Fibroblast of skin of left biceps (primary cell): ENCODE measurements around the gene PRR33.
A peak's percentile ranks its signal among the peaks of the same experiment; 100 is the strongest.
"Not testable (repeated sequence)": the region's sequence is repeated elsewhere in the genome, so short reads cannot be mapped to it uniquely, and the experiment has no call there.

Experiments
- DNase-seq, 2 experiments: peaks; one replicate each; pipeline ENCODE4 v3.0.0-alpha.2; 2013; ENCODE audit warnings: low read depth in 2 of 2

The PRR33 gene

DNA sequence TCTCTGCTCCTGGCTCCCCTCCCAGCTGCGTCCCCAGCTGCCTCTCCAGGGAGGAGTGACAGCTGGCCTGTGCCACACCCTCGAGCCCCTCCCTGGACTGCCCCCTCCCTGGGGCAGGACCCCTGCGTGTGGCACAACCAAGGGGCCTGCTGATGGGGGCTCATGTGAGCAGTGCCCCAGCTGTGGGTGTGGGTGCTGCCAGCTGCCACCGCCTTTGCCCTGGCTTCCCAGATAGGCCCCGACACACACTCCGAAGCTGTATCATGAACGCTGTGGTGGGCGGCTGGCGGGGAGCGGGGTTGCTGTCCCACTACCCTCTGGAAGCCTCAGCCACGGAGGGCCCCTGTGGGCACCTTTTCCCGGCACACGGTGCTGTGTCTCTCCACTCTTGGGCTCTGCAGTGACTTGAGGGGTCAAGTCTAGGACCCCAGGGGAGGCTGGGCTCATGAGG lies 15.8 kb downstream of the PRR33 start:
- DNase-seq, result not testable (repeated sequence)

DNA sequence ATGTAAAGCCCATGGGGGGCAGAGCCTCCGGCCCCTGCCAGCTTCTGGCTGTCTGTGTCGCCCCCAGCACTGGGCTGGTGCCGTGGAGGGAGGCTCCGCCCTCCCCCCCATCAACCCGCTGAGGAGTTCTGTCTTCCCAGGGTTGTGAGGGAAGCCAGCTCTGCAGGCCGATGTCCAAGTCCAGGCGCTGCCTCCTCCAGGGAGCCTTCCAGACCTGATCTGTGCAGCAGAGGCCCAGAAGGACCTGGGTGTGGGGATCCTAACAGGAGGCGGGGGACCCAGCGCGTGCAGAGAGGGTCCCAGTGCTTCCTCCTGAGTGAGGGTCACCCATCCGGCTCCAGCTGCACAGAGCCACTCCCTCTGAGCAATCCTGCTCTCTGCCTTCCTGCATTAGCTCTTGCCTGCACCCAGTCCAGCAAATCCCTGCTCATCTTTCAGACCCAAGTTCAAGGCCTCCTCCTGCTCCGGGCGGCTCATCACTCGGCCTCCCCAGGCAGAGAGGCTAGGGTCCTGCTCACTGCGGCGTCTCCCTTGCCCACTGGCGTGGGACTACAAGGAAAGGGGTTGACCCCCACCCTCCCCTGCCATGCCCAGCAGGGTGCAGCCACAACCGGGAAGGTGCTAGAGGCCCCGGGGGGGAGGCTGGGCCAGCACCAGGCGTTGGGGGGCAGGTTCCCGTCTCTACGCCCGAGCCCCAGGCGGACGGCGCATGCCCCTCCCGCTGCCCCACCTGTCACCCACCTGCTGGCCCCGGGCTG lies 16.4 kb downstream of the PRR33 start:
- DNase-seq, result no peak

GRCh38 chr11:1874441-1875092 lies 17.1 kb downstream of the PRR33 start:
- not testable (repeated sequence) for DNase-seq

DNA sequence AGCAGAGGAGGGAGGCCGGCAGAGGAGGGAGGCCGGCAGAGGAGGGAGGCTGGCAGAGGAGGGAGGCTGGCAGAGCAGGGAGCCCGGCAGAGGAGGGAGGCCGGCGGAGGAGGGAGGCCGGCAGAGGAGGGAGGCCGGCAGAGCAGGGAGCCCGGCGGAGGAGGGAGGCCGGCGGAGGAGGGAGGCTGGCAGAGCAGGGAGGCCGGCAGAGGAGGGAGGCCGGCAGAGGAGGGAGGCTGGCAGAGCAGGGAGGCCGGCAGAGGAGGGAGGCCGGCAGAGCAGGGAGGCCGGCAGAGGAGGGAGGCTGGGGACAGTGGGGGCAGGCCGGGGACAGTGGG lies 17.9 kb downstream of the PRR33 start:
- not testable (repeated sequence) for DNase-seq

DNA sequence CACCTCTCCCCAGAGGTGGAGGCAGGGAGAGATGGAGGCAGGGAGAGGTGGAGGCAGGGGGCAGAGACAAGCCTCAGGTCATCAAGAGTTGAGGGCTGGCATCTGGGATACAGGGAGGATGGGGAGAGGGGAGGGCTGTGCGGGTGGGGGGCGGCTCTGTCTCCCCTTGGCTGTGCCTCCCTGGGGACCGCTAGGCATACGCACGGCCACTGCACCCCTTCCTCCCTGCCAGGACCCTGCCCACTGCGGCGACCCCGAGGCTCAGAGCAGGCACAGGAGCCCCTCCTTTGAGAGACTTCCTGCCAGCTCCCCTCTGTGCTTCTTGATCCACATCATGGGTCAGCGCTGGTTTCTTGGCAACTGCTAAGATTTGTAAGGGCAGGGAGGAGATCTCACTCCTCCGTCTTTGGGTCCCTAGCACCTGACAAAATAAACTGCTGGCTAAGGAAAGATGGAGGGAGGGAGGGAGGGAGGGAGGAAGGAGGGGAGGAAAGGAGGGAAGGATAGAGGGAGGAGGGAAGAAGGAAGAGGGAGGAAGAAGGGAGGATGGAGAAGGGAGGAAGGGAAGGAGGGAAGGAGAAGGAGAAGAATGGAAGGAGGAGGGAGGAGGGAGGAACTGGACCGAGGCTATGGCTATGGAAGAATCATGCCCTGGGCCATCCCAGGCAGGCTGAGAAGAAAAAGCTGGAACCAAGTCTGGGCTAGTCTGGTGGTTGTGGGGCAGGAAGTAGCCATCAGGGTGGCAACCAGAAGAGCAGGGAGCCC lies 18.5 kb downstream of the PRR33 start:
- DNase-seq, result no peak

DNA sequence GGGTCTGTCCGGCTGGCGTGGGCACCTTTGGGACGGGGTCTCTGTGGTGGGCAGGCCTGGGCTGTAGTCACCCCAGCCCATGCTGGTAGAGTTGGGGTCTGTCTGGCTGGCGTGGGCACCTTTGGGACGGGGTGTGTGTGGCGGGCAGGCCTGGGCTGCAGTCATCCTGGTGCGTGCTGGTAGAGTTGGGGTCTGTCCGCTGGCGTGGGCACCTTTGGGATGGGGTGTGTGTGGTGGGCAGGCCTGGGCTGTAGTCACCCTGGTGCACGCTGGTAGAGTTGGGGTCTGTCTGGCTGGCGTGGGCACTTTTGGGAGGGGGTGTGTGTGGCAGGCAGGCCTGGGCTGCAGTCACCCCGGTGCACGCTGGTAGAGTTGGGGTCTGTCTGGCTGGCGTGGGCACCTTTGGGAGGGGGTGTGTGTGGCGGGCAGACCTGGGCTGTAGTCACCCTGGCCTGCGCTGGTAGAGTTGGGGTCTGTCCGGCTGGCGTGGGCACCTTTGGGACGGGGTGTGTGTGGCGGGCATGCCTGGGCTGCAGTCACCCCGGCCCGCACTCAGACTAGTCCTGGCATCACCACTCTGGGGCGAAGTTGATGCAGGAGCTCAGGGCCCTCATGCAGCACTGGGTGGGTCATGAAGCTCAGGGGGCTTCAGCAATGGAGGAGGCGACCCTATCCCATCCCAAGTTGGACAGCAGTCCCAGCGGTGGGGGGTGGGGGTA lies 19.3 kb downstream of the PRR33 start:
- DNase-seq, result no peak

DNA sequence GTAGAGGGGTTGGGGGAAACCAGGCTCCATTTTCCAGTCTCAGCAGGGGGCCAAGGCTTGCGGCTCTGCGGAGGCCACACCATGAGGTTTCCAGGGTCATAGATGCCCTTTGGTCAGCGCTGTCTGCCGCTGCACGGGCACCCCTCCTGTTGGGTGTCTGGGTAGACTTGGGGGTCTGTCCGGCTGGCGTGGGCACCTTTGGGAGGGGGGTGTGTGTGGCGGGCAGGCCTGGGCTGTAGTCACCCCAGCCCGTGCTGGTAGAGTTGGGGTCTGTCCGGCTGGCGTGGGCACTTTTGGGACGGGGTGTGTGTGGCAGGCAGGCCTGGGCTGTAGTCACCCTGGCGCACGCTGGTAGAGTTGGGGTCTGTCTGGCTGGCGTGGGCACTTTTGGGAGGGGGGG lies 20.2 kb downstream of the PRR33 start:
- no peak for DNase-seq

- no peak for DNase-seq
Measured at GRCh38 chr11:1870721-1871466, 20.8 kb downstream of the PRR33 start.

- no peak for DNase-seq
Measured at GRCh38 chr11:1870326-1870696, 21.4 kb downstream of the PRR33 start.

GRCh38 chr11:1869427-1870325 lies 22.0 kb downstream of the PRR33 start:
- DNase-seq, result no peak

DNA sequence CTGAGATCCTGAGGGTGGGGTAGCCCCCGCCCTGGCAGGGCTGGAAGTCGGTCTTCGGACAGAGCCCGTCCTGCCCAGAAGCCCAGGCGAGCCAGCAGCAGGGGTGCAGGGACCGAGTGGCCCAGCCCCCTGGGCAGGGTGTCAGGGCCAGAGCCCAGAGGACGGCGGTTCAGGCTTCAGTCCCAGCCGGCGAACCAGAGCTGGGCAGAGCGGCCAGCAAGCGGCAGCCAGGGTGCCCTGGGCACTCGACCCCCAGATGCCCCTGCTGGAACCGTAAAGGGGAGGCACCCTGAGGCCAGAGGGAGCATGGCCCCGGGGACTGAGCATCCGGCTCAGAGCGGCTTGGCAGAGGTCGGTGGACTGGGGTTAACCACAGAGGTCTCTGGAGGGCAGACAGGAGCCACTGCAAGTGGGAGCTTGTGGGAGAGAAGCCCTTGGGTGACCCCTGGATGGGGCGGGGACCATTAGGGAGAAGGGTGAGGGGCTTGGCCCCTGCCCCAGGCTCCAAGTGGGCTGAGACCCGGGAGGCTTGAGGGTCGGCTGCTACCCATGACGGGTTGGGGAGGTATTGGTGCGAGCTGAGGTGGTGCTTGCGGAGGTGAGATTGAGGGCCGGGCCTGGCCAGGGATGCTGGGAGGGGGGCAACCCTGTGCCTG lies 22.9 kb downstream of the PRR33 start:
- no peak for DNase-seq

DNA sequence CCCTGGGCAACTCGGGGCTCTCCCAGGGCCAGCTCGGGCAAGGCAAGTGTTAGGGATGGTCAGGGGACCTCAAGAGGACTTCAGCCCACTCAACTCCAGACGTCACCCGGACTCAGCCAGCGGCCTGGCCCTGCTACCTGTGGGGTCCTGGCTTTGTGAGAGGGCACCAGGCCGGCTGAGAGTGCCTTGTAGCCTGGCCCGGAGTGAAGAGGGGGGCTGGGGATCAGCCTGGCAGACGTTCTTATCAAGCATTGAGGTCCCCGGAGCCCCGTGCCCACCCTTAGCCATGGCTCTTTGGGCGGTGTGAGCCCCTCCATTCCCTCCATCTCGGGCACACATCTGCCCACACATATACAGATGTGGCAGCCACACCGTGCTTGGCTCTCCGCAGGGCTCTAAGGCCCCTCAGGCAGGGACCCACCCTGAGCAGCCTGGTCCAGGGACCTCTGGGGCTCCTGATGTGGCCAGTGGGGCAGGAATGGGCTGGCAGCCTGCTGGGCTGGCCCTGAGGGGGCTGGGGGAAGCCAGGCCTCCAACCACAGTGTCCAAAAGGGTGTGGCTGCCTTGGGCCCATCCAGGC lies 23.5 kb downstream of the PRR33 start:
- no peak for DNase-seq

GRCh38 chr11:1867381-1867780 lies 24.3 kb downstream of the PRR33 start:
- DNase-seq, result no peak

DNA sequence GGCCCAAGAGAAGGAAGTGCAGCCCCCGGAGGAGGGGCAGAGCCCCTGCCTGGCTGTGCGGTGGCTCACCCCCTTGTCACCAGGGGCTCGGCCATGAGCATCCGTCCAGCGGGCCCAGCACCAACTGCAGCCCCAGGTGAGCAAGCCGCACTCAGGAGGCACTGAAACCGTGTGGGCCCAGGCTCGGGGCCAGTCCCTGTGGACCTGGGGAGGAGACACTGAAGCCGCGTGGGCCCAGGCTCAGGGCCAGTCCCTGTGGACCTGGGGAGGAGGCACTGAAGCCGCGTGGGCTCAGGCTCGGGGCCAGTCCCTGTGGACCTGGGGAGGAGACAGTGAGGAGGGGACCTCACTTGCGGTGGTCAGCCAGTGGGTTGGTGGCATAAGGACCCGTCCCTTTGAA lies 24.9 kb downstream of the PRR33 start:
- no peak for DNase-seq

GRCh38 chr11:1866226-1866625 lies 25.5 kb downstream of the PRR33 start:
- no peak for DNase-seq

GRCh38 chr11:1864831-1865665 lies 26.6 kb downstream of the PRR33 start:
- DNase-seq, result no peak

GRCh38 chr11:1864231-1864630 lies 27.5 kb downstream of the PRR33 start:
- DNase-seq, result no peak

GRCh38 chr11:1863352-1864216 lies 28.1 kb downstream of the PRR33 start:
- DNase-seq, result peak; percentile 64 to 65
